HUES6 (cell line): Measurements from ENCODE around the gene POLK.

ENCODE experiments used
- H3K27ac ChIP-seq: 2 replicates; pipeline ENCODE4 v1.7.0; 2013; ENCODE audit warnings: low read depth, mild to moderate bottlenecking, low read length, inconsistent platforms
- H3K27me3 ChIP-seq: 2 replicates; pipeline ENCODE4 v1.6.1; 2013; ENCODE audit warnings: low read length; ENCODE audit not compliant: control insufficient read depth, insufficient read depth
- H3K36me3 ChIP-seq: 2 replicates; pipeline ENCODE4 v1.6.1; 2013; ENCODE audit warnings: low read length; ENCODE audit not compliant: control insufficient read depth, insufficient read depth
- H3K4me1 ChIP-seq: 2 replicates; pipeline ENCODE4 v1.6.1; 2013; ENCODE audit warnings: low read length; ENCODE audit not compliant: control insufficient read depth, insufficient read depth
- H3K4me3 ChIP-seq: 2 replicates; pipeline ENCODE4 v1.5.1; 2013; ENCODE audit warnings: low read depth, low read length
- H3K9ac ChIP-seq: one replicate; pipeline ENCODE4 v1.6.1; 2013; ENCODE audit warnings: mild to moderate bottlenecking, low read length
- H3K9me3 ChIP-seq: 2 replicates; pipeline ENCODE4 v1.6.1; 2013; ENCODE audit warnings: low read depth, low read length; ENCODE audit not compliant: control insufficient read depth, insufficient read depth

Gene POLK

DNA sequence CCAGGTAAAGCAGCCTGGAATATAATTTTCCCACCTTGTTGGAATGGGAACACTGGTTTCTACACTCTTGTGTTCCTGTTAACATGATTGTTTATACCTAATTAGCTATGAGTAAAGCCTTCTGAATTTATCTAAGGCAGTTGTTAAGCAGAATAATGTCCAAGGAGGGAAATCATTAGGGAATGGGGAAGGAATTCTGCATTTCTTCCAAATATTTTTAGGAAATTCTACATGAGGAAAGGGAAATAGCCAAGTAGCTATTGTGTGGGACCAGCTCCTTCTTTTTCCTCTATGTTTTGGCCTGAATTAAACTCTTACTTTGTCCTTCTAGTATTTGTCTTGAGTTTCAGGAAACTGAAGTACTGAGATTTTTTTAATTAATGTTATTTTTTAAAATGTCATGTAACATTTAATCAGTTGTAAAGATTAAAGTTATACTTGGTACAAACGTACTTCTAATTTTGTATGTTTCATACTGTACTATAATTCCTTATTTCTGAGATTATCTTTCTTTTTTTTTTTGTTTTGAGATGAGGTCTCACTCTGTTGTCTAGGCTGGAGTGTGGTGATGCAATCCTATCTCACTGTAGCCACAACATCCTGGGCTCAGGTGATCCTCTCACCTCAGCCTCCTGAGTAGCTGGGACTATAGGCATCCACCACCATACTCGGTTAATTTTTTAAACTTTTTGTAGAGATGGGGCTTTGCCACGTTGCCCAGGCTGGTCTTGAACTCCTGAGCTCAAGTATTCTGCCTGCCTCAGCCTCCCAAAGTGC is 128.0 kb downstream of the POLK start:
- no peaks in the 10 kb centered on the region for H3K4me1 ChIP-seq
- no peak overlapping the region for H3K27ac ChIP-seq
- H3K36me3 ChIP-seq, result no peaks in the 10 kb centered on the region
- H3K27me3 ChIP-seq, result no peaks in the 10 kb centered on the region
- H3K9me3 ChIP-seq, result no peaks in the 10 kb centered on the region
- no peak overlapping the region for H3K9ac ChIP-seq
- no peak overlapping the region for H3K4me3 ChIP-seq

DNA sequence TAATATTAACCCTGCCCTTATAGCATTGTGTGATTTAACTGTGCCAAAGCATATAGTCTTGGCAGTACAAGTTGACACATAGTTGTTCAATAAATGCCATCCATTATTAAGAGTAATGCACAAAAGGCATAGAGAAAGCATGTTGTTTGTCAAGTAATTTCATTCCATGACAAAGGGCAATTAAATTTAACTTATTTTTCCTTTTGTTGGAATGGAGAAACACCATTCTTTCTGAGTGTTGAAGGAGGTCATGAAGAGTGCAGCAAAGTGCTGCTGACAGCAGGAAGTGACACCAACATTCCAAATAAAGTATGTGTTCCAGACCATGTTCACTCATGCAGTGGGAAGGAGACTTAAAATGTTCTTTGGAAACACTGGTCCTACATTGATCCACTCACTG is 128.7 kb downstream of the POLK start:
- Histone ChIP-seq H3K27ac (no peak overlapping the region), H3K4me1 (no peaks in the 10 kb centered on the region), H3K9me3 (no peaks in the 10 kb centered on the region), H3K4me3 (no peak overlapping the region), H3K27me3 (no peaks in the 10 kb centered on the region), H3K36me3 (no peaks in the 10 kb centered on the region), H3K9ac (no peak overlapping the region)

DNA sequence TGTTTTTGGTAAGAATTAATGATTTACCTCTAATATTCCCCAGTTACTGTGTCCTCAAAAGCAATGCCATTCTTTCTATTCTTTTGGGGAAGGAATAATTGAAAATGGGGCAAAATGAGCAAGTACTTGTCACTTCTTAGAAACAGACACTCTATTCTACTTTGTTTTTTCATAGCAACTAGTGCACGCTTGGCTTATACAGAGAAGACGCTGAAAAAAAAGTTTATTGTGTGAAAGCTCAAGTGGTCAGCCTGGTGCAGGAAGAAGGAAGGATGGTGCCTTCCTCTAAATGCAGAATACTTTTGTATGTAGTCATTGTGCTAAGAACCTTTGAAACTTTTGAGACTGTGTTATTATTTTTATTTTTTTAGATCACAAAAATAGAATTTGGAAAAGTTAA is 129.1 kb downstream of the POLK start:
- H3K9ac ChIP-seq, result no peak overlapping the region
- no peaks in the 10 kb centered on the region for H3K4me1 ChIP-seq
- no peaks in the 10 kb centered on the region for H3K27me3 ChIP-seq
- no peak overlapping the region for H3K27ac ChIP-seq
- H3K36me3 ChIP-seq, result no peaks in the 10 kb centered on the region
- no peaks in the 10 kb centered on the region for H3K9me3 ChIP-seq
- H3K4me3 ChIP-seq, result no peak overlapping the region

DNA sequence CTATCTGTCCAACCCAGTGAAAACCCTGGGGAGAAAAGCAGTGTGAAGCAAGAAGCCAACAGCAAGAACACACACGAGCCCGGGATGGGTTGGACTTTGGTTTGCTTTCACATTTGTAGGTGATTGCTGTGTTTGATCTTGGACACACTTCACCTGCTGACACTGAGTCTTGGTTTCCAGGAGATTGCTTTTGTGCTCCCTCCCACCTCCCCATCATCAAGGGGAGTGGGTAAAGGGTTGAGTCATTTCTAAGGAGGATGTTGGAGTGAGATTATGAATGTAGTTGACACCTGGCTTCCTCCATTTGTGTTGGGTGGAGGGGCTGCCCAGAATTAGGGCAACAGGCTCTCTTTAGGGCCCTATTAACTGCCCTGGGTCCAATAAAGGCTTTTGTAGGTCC is 137.0 kb downstream of the POLK start:
- Histone ChIP-seq H3K27me3 (no peaks in the 10 kb centered on the region), H3K4me3 (no peak overlapping the region), H3K36me3 (no peaks in the 10 kb centered on the region), H3K27ac (no peak overlapping the region), H3K9me3 (no peaks in the 10 kb centered on the region), H3K9ac (no peak overlapping the region), H3K4me1 (no peaks in the 10 kb centered on the region)
